Measurements from ENCODE around the gene EBPL.

- TF ChIP-seq EP300 (IDR thresholded peaks at IDR 0.05; ENCODE audit: low read depth) (no peak), CTCF (IDR thresholded peaks at IDR 0.05) (no peak), POLR2A (IDR thresholded peaks at IDR 0.05) (no peak), POLR2AphosphoS5 (IDR thresholded peaks at IDR 0.05) (no peak)
Observed at GRCh38 chr13:49653478-49653877, 37.8 kb downstream of the EBPL start.
